NCI-H2029 (cell line): ENCODE results near the gene ANO2.
A peak's percentile ranks its signal among the peaks of the same experiment; 100 is the strongest.
"Not testable (repeated sequence)": the region's sequence is repeated elsewhere in the genome, so short reads cannot be mapped to it uniquely, and the experiment has no call there.

Experiments used
- DNase-seq: peaks from one replicate; lab custom pipeline; 2025; lab: John Stamatoyannopoulos, UW

ANO2 gene

DNA sequence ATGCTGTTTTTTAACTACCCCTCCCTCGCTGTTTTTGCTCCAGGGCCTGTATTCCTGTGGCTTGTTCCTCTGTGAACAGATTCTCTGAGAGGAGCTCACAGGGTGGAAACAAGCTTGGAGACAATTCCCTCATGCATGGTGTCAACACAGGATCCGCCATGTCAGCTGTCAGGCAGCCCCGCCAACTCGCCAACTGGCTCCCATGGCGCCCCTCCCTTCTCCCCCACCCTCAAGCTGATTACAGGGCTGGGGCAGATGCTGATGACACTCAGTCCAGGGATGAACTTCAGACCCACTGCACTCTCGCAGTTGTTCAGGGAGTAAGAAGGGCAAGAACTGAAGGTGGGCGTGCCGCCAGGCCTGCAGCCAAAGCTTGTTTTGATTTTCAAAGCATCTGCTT is 283.2 kb downstream of the ANO2 start:
- no peak for DNase-seq

DNA sequence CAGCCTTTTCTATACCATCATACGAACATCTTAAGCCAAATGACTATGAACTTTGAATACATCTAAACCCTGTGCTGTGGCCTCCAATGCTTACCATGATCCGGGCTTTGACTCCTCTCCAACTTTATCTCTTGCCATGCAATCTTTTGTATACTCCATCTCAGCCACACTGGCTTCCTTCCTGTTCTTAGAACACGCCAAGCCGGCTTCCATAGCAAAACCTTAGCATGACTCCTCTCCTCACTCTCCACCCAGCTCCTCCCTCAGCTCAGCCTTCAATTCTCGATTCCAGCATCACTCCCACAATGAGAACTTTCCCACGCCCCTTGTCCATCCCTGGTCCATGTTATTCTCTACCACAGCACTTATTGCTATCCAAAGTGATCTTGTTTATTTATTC is 284.8 kb downstream of the ANO2 start:
- no peak for DNase-seq

DNA sequence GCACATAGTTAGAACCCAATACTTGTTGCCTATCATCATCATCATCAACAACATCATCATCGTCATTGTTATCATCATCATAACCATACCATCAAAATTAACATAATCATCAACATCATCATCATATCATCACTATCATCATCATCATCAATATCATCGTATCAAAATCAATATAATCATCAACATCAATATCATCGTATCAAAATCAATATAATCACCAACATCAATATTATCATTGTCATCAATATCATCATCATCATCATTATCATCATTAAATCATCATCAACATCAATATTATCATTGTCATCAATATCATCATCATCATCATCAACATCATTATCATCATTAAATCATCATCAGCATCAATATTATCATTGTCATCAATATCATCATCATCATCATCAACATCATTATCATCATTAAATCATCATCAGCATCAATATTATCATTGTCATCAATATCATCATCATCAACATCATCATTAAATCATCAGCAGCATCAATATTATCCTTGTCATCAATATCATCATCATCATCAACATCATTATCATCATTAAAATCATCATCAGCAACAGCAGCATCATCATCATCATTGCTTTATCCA is 286.6 kb downstream of the ANO2 start:
- DNase-seq: not testable (repeated sequence)

DNA sequence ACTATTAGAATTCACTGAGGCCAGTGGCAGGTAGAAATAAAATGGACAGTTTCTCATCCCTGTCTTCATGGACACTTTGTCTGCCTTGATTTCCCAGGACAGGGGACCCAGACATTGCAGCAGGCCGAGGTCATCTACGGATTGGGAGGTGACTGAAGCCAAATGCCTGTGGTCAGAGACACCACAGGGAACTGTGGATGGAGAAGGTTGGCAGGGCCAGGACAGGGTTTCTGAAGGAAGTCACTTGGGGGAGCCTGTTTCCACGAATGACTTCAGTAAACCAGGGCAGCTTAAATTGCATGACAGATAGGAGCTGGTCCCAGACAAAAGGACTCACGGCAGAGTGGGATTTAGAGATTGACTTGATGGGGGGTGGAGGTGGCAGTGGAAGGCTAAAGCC is 288.2 kb downstream of the ANO2 start:
- DNase-seq: no peak

DNA sequence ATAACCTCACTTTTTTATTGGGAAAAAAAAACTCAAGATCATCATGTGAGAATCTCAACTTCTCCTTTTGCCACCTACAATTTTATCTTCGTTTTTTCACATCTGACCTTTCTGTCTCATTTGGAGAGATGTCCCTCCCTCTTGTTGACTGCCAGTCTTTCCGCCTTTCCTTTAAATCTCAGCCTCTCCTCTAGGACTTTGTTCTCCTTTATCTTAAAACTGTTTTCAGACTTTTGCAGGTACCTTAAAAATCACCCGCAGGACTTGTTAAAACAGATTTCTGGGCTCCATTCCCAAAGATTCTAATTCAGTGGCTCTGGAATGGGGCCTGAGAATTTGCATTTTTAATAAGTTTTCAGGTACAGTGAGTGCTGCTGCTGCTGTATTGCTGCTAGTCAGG is 289.9 kb downstream of the ANO2 start:
- DNase-seq: no peak

GRCh38 chr12:5654019-5654418 is 291.0 kb downstream of the ANO2 start:
- DNase-seq: no peak

GRCh38 chr12:5650829-5651461 is 294.1 kb downstream of the ANO2 start:
- peak; percentile 62 for DNase-seq

GRCh38 chr12:5650281-5650680 is 294.8 kb downstream of the ANO2 start:
- no peak for DNase-seq

DNA sequence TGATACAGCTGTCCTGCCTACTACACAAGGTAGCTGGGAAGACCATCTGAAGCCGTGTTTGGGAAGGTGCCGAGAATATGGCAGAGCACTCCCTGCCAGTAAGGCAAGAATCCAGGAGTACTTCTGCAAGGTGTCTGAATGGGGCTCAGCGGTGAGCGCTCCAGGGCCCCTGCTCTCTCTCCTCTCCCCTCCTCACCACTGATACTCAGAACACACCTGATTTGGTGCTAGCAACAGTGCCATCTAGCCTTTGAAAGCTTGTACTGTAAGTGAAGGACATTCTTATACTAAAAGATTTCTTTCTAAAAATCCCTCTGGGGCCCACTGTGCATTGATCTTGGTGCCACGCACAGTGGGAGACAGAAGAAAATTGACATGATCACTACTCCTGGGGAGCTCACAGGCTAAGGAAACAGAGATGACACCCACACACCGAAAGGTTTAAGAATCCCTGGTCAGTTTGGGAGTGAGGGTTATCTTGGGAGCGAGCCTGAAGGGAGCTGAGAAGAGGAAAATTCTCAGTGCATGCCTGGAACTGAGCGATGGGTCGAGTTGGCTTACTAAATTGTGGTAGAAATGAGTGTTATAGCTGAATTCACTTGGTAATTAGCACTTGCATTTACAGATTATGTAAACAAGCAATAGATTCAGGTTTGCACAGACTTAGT is 296.2 kb downstream of the ANO2 start:
- peak; percentile 24 for DNase-seq

DNA sequence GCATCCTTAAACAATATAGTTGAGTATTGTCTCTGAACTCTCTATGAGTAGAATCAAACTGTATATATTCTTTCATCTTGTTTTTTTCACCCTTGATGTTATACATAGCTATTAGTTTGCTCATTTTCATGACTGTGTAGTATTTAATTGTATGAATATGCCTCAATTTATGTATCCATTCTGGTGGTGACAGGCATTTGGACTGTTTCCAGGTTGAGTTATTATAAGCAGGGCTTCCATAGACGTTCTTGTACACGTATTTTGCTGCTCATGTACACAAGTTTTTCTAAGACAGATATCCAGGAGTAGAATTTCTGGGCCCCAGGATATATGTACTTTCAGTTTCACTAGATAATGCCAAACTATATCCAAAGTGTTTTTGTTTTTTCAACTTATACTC is 301.8 kb downstream of the ANO2 start:
- no peak for DNase-seq

GRCh38 chr12:5637698-5638097 is 307.4 kb downstream of the ANO2 start:
- DNase-seq: no peak

- DNase-seq: no peak
These were observed 308.2 kb downstream of the ANO2 start for GRCh38 chr12:5636907-5637306.

DNA sequence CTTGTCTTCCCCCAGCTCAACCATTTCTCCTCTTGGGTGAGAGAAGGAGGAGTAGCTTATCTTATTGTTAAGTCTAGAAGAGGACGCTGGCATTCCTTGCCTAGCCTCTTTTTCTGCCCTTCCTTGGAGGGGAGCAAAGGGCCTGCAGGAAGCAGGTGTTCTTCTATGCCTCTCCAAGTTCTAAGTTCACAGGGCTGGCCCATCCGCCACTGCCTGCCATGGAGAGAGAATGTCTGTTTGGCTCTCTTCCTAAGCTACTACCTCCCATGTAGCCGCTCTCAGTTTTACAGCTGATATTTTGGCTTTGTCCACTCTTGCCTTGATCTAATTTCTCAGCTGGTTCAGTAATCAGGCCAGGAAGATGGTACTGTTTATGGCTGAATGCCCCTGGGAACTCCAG is 312.0 kb downstream of the ANO2 start:
- DNase-seq: no peak

- no peak for DNase-seq
These were observed 312.6 kb downstream of the ANO2 start for GRCh38 chr12:5632453-5632852.

DNA sequence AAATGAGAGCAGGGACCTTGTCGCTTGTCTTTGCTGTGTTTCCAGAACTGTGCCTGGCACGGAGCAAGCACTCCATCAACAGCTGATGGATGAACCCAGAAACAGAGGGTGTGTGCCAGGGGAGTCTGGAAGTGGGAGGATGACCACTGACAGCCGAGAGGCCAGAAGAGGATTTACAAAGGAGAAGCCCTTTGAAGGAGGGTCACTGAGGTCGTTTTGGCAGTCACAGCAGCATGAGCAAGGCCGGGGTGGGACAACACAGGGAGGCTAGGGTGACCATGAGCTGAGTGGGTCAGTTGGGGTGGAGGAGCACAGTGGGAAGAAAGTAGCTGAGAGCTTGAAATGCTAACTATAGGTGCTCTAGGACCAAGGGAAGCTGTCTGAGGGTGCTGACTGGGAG is 313.6 kb downstream of the ANO2 start:
- no peak for DNase-seq

- no peak for DNase-seq
These were observed 314.3 kb downstream of the ANO2 start for GRCh38 chr12:5630726-5631125.

- DNase-seq: no peak
These were observed 316.6 kb downstream of the ANO2 start for GRCh38 chr12:5628501-5628900.

- no peak for DNase-seq
These were observed 317.9 kb downstream of the ANO2 start for GRCh38 chr12:5627053-5627630.

- no peak for DNase-seq
These were observed 318.9 kb downstream of the ANO2 start for GRCh38 chr12:5626151-5626550.

DNA sequence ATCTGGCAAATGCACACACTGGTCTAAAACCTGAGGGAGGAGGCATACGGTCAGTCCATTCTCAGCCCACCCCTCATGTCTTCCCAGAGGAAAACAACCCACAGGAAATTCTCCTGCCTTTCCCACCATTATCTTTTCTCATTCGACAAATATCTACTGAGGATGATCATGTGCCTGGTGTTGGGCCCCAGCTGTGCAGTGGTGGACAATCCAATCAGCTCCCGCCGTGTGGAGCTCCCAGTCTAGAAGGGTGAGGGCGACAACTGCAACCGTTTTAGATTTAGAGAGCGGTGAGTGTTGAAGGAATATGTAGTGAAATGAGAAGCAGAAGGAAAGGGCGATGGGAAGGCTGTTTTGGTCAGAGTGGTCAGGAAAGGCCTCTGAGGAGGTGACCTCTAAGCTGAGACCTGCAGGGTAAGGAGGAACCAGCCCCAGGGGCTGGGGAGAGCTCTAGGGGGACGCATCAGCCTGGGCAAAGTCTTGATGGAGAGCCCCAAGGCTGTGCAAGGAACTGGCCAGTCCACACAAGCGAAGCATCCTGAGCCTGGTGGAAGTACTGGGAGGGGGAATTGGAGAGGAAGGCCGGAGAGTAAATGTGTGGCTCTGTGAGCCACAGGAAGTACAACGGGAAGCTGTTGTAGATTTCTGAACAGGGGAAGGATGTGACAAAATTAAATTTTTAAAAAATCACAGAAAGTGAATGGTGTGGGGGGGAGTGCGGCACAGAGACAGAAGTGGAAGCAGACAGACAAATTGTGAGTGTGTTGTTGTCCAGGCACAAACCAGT is 320.4 kb downstream of the ANO2 start:
- DNase-seq: no peak

DNA sequence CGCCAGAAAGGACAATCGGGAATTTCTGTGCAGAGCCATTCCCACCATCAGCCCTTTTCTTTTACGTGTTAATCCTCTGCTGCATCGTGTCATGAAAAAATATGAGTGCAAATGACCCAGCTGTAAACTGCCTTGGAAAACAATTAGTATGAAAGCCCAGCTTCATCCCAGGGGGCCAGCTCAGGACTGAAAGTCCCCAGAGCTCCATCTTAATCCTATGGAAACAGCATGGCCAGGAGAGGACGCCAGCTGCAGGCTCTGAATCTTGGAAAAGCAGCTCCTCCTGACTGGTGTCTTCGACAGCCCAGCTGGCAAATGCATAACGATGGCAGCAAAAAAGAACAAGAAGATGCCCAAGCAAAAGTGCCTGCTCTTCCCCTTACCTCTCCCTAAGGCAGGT is 321.6 kb downstream of the ANO2 start:
- DNase-seq: no peak

- DNase-seq: no peak
These were observed 322.8 kb downstream of the ANO2 start for GRCh38 chr12:5622280-5622679.

DNA sequence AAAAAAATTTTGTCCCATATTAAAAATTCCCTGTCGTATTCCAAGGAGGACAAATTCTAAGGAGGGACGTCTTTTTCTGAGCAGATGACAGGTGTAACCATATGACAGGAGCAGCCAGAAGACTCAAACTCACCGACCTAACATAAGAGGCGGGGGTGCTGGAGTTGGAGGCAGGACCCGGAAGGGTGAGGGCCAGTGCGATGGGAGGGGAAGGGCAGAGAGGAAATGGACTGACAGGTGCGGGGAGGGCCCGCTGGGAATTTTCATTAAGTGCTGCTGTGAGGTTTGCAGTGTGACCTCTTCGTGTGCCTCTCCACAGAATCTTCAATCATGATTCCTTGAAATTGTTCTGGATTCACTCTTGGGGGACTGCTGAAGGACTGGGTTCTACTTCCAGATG is 323.7 kb downstream of the ANO2 start:
- no peak for DNase-seq
